OCI-LY1 (cell line): Measurements from ENCODE around the gene ZNF350.

Experiments
- EZH2 ChIP-seq: fragments of 200-600 bp; sonication (generic), shearing (Covaris generic); IDR thresholded peaks from 2 replicates; pipeline ENCODE4 v1.8.0; 2017; ENCODE audit warnings: borderline replicate concordance, mixed run types, mild to moderate bottlenecking, antibody characterized with exemption, low read length, moderate library complexity, mixed read lengths
- TF ChIP-seq, protein P1 (sequence below): fragments of 200-600 bp; sonication (generic), shearing (Covaris generic); IDR thresholded peaks from 2 replicates; pipeline ENCODE4 v1.5.1; 2017; ENCODE audit warnings: mild to moderate bottlenecking, antibody characterized with exemption, low read length, moderate library complexity, mixed read lengths

DNA sequence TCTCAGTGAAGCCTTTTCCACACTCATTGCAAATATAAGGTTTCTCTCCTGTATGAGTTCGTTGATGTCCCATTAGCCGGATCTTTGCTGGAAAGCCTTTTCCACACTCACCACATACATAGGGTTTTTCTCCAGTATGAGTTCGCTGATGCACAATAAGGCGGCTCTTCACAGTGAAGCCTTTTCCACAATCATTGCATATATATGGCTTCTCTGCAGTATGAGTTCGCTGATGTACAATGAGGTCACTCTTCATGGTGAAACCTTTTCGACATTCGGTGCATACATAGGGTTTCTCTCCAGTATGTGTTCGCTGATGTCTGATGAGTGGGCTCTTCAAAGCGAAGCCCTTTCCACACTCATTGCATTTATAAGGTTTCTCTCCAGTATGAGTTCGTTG lies 6.8 kb upstream of the ZNF350 start:
- no peak for TF ChIP-seq EZH2
- TF ChIP-seq, protein P1, sequence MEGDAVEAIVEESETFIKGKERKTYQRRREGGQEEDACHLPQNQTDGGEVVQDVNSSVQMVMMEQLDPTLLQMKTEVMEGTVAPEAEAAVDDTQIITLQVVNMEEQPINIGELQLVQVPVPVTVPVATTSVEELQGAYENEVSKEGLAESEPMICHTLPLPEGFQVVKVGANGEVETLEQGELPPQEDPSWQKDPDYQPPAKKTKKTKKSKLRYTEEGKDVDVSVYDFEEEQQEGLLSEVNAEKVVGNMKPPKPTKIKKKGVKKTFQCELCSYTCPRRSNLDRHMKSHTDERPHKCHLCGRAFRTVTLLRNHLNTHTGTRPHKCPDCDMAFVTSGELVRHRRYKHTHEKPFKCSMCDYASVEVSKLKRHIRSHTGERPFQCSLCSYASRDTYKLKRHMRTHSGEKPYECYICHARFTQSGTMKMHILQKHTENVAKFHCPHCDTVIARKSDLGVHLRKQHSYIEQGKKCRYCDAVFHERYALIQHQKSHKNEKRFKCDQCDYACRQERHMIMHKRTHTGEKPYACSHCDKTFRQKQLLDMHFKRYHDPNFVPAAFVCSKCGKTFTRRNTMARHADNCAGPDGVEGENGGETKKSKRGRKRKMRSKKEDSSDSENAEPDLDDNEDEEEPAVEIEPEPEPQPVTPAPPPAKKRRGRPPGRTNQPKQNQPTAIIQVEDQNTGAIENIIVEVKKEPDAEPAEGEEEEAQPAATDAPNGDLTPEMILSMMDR, result no peak
